ENCODE results near the gene NAALADL1. TPM values are rescaled to one million over a fixed set of nuclear protein-coding genes. Genes with fewer than 3 reads are reported as not detected.
A peak's percentile ranks its signal among the peaks of the same experiment; 100 is the strongest.

The NAALADL1 gene
- total and polyA plus RNA-seq, 9 of the 15 experiments (the other 6 are each of a cell fraction or from before 2014, with no cell fraction given), result 0.06 to 0.72 (median 0.22) TPM; not detected in 4

DNA sequence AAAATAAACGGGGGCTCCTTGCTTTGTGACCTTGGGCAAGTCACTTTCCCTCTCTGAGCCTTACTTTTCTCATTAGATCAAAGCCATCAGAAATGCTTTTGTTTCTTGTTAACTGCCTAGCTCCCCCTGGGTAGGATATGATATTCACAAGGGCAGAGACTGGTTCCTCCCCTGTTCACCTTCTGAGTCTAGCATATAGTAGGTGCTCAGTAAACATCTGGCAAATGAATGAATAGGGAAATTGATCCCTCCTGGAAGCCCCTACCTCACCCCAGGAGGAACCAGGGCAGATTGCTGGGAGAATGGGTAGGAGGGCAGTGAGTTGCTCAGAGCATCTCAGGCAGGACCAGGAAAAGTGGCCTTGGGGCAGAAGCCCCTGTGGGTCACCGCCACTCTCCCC is 23.9 kb downstream of the NAALADL1 start:
- no peak overlapping the region for H2AFZ ChIP-seq (ENCODE audit: low read depth, low read length)
- DNase-seq (ENCODE audit: extremely low read depth in 1 of 4, low spot score in 3 of 4) (no peak), ATAC-seq (no peak), FAIRE-seq (no peak)
- intact Hi-C loops (cut with micrococcal nuclease), result no loop called here
- in situ Hi-C loops (cut with MboI), result no loop called here
- peaks cover 0 to 10% of the 10 kb centered on the region in 2 experiments; a peak in 2 of 5 replicates for H3K4me1 ChIP-seq (replicated peaks in 1 of 2; ENCODE audit: control insufficient read depth in 2 of 2, insufficient read depth in 2 of 2, low read length in 2 of 2)
- 43% methylated on average over 1 of the region's 2 CpGs for WGBS (ENCODE audit: insufficient coverage, low coverage, missing lambda C conversion rate)
- H3K4me2 ChIP-seq (ENCODE audit: insufficient read depth, low read length), result no peak overlapping the region
- H3K9me1 ChIP-seq (ENCODE audit: control insufficient read depth, insufficient read depth, low read length), result no peaks in the 10 kb centered on the region
- CTCF ChIA-PET (ENCODE audit: low intra/inter-chr PET ratio), result no interaction called here
- POLR2A ChIA-PET, result no interaction called here
- H3K9me3 ChIP-seq (replicated peaks; ENCODE audit: control insufficient read depth, insufficient read depth, low read depth, low read length), result no peaks in the 10 kb centered on the region
- H3K4me3 ChIP-seq, result no peak overlapping the region
- H4K20me1 ChIP-seq (replicated peaks; ENCODE audit: control insufficient read depth, insufficient read depth, low read length), result no peaks in the 10 kb centered on the region
- TF ChIP-seq KDM1A (IDR thresholded peaks at IDR 0.05) (0 out of 4 replicates have a peak, but pooled peaks of 1 of the 2 experiments have one; percentile 26), TEAD1 (CRISPR knock-in tag; IDR thresholded peaks at IDR 0.05) (no peak), ZKSCAN1 (IDR thresholded peaks at IDR 0.05; ENCODE audit: low read depth, low read length) (no peak), ZC3H4 (CRISPR knock-in tag; IDR thresholded peaks at IDR 0.05; ENCODE audit: borderline replicate concordance) (no peak), BCOR (IDR thresholded peaks at IDR 0.05) (peak; percentile 69), FOXJ2 (tag; IDR thresholded peaks at IDR 0.05) (no peak), RBM25 (IDR thresholded peaks at IDR 0.05; ENCODE audit: low read depth, low read length, severe bottlenecking) (peak; percentile 28), ZNF280B (CRISPR knock-in tag; IDR thresholded peaks at IDR 0.05) (no peak), BRF1 (IDR thresholded peaks at IDR 0.05; ENCODE audit: borderline replicate concordance, extremely low read depth, insufficient read length) (no peak), ZNF77 (CRISPR knock-in tag; IDR thresholded peaks at IDR 0.05) (no peak), FOXA3 (CRISPR knock-in tag; conservative IDR thresholded peaks at IDR 0.05 in 1 of 2, IDR thresholded peaks at IDR 0.05 in 1 of 2) (no peak), ZFP36 (IDR thresholded peaks at IDR 0.05; ENCODE audit: low read depth, low read length, partially characterized antibody) (peak; percentile 48)
- TF ChIP-seq, protein P1, sequence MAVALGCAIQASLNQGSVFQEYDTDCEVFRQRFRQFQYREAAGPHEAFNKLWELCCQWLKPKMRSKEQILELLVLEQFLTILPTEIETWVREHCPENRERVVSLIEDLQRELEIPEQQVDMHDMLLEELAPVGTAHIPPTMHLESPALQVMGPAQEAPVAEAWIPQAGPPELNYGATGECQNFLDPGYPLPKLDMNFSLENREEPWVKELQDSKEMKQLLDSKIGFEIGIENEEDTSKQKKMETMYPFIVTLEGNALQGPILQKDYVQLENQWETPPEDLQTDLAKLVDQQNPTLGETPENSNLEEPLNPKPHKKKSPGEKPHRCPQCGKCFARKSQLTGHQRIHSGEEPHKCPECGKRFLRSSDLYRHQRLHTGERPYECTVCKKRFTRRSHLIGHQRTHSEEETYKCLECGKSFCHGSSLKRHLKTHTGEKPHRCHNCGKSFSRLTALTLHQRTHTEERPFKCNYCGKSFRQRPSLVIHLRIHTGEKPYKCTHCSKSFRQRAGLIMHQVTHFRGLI (CRISPR knock-in tag; IDR thresholded peaks at IDR 0.05), result no peak
- TF ChIP-seq, protein P2, sequence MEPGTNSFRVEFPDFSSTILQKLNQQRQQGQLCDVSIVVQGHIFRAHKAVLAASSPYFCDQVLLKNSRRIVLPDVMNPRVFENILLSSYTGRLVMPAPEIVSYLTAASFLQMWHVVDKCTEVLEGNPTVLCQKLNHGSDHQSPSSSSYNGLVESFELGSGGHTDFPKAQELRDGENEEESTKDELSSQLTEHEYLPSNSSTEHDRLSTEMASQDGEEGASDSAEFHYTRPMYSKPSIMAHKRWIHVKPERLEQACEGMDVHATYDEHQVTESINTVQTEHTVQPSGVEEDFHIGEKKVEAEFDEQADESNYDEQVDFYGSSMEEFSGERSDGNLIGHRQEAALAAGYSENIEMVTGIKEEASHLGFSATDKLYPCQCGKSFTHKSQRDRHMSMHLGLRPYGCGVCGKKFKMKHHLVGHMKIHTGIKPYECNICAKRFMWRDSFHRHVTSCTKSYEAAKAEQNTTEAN (CRISPR knock-in tag; IDR thresholded peaks at IDR 0.05), result no peak
- H3K36me3 ChIP-seq (ENCODE audit: control insufficient read depth, insufficient read depth, low read length), result peaks cover 24% of the 10 kb centered on the region; the same call in 1 of the 3 replicates
- no peaks in the 10 kb centered on the region for H3K27me3 ChIP-seq (ENCODE audit: control insufficient read depth in 2 of 2, insufficient read depth in 2 of 2, low read length in 2 of 2)
- no TSS peak for BruUV-seq (replicated peaks)
- H3K9ac ChIP-seq (ENCODE audit: insufficient read depth in 1 of 2, low read depth in 2 of 2, low read length in 2 of 2), result no peak overlapping the region
- H3K27ac ChIP-seq (ENCODE audit: extremely low read depth, low read depth, low read length), result no peak overlapping the region
- no peaks in the 10 kb centered on the region for H3K79me2 ChIP-seq (ENCODE audit: control insufficient read depth, insufficient read depth, low read length)

Data from K562 (cell line).